VCaP (cell line): ENCODE data around the gene NRXN2.

Source experiments
- H3K27ac ChIP-seq: fragments of 450-650 bp; 2 replicates; pipeline ENCODE4 v1.5.1; 2017
- CTCF ChIP-seq: fragments of 450-650 bp; conservative IDR thresholded peaks from 2 replicates; pipeline ENCODE4 v1.5.1; 2017; ENCODE audit warnings: mild to moderate bottlenecking, moderate library complexity

Gene NRXN2

GRCh38 chr11:64571410-64572091 is 151.4 kb downstream of the NRXN2 start:
- TF ChIP-seq CTCF, result no peak
- no peak overlapping the region for H3K27ac ChIP-seq

GRCh38 chr11:64571050-64571409 is 152.0 kb downstream of the NRXN2 start:
- H3K27ac ChIP-seq, result no peak overlapping the region; the same call in 1 of the 2 replicates
- TF ChIP-seq CTCF, result no peak

GRCh38 chr11:64570341-64570740 is 152.7 kb downstream of the NRXN2 start:
- TF ChIP-seq CTCF, result no peak
- peak overlapping the region; percentile 47 for H3K27ac ChIP-seq

- peak overlapping the region; percentile 47 for H3K27ac ChIP-seq
These were observed 153.6 kb downstream of the NRXN2 start for GRCh38 chr11:64569300-64569970.

GRCh38 chr11:64568584-64569140 is 154.3 kb downstream of the NRXN2 start:
- peak overlapping the region; percentile 90; the same call in 1 of the 2 replicates for H3K27ac ChIP-seq
- TF ChIP-seq CTCF, result no peak

More at GRCh38 chr11:64569300-64569970, 153.6 kb downstream of the NRXN2 start:
- TF ChIP-seq CTCF, result no peak

- no peak for TF ChIP-seq CTCF
- peak overlapping the region; percentile 90 for H3K27ac ChIP-seq
These were observed 154.9 kb downstream of the NRXN2 start for GRCh38 chr11:64568041-64568571.
